ENCODE results near the gene KCNK13. TPM values are rescaled to one million over a fixed set of nuclear protein-coding genes. Genes with fewer than 3 reads are reported as not detected.

Gene KCNK13
- polyA plus RNA-seq, 1 donor (not counting 4 experiments of a cell fraction or from before 2014, with no cell fraction given), result 0.03 TPM

- no peak overlapping the region for H2AFZ ChIP-seq (ENCODE audit: control insufficient read depth, low read length)
Measured at GRCh38 chr14:90139199-90139598, 77.4 kb downstream of the KCNK13 start.

GRCh38 chr14:90140298-90140955, 78.6 kb downstream of the KCNK13 start:
- Histone ChIP-seq H3K4me2 (ENCODE audit: control insufficient read depth, extremely low read depth, insufficient read depth, low read depth, low read length) (no peak overlapping the region), H3K4me1 (ENCODE audit: control insufficient read depth, extremely low read depth, insufficient read depth, low read length) (no peaks in the 10 kb centered on the region), H3K9me1 (ENCODE audit: control insufficient read depth, extremely low read depth, insufficient read depth, low read length) (no peaks in the 10 kb centered on the region), H3K79me2 (ENCODE audit: control insufficient read depth, insufficient read depth, low read length) (no peaks in the 10 kb centered on the region), H2AFZ (ENCODE audit: control insufficient read depth, low read length) (no peak overlapping the region), H3K27ac (ENCODE audit: control insufficient read depth, insufficient read depth, low read length) (no peak overlapping the region), H3K9me3 (ENCODE audit: control insufficient read depth, low read depth, low read length) (no peaks in the 10 kb centered on the region), H3K9ac (ENCODE audit: control insufficient read depth, extremely low read depth, insufficient read depth, low read length) (no peak overlapping the region), H3K4me3 (ENCODE audit: control insufficient read depth in 2 of 3, extremely low read depth in 1 of 3, insufficient read depth in 2 of 3, low read depth in 1 of 3, low read length in 3 of 3) (no peak overlapping the region), H4K20me1 (ENCODE audit: control insufficient read depth, extremely low read depth, insufficient read depth, low read length) (no peaks in the 10 kb centered on the region), H3K36me3 (ENCODE audit: control insufficient read depth in 2 of 2, extremely low read depth in 1 of 2, insufficient read depth in 2 of 2, low read length in 2 of 2) (no peaks in the 10 kb centered on the region), H3K27me3 (ENCODE audit: control insufficient read depth, extremely low read depth, insufficient read depth, low read length) (no peaks in the 10 kb centered on the region)
- dilution Hi-C loops (cut with MboI; ENCODE audit: extremely low pct_ligation_motif_present, low sequenced_read_pairs), result no loop called here
- no peak for TF ChIP-seq EZH2 (IDR thresholded peaks at IDR 0.05; ENCODE audit: low read length)
- no peak for TF ChIP-seq CTCF (optimal IDR thresholded peaks at IDR 0.05 in 1 of 3, IDR thresholded peaks at IDR 0.05 in 1 of 3, conservative IDR thresholded peaks at IDR 0.05 in 1 of 3; ENCODE audit: extremely low read depth in 1 of 3, insufficient read depth in 2 of 3, low read length in 3 of 3)
- DNase-seq (ENCODE audit: low read depth, low spot score) (no peak), FAIRE-seq (no peak)

More at GRCh38 chr14:90139199-90139598, 77.4 kb downstream of the KCNK13 start:
- H3K4me3 ChIP-seq (ENCODE audit: control insufficient read depth in 2 of 3, extremely low read depth in 1 of 3, insufficient read depth in 2 of 3, low read depth in 1 of 3, low read length in 3 of 3), result no peak overlapping the region
- H3K27me3 ChIP-seq (ENCODE audit: control insufficient read depth, extremely low read depth, insufficient read depth, low read length), result no peaks in the 10 kb centered on the region
- FAIRE-seq (no peak), DNase-seq (ENCODE audit: low read depth, low spot score) (no peak)
- no peak for TF ChIP-seq CTCF (optimal IDR thresholded peaks at IDR 0.05 in 1 of 3, IDR thresholded peaks at IDR 0.05 in 1 of 3, conservative IDR thresholded peaks at IDR 0.05 in 1 of 3; ENCODE audit: extremely low read depth in 1 of 3, insufficient read depth in 2 of 3, low read length in 3 of 3)
- no peak for TF ChIP-seq EZH2 (IDR thresholded peaks at IDR 0.05; ENCODE audit: low read length)
- H3K4me1 ChIP-seq (ENCODE audit: control insufficient read depth, extremely low read depth, insufficient read depth, low read length), result no peaks in the 10 kb centered on the region
- no peak overlapping the region for H3K9ac ChIP-seq (ENCODE audit: control insufficient read depth, extremely low read depth, insufficient read depth, low read length)
- H3K36me3 ChIP-seq (ENCODE audit: control insufficient read depth in 2 of 2, extremely low read depth in 1 of 2, insufficient read depth in 2 of 2, low read length in 2 of 2), result no peaks in the 10 kb centered on the region
- H3K27ac ChIP-seq (ENCODE audit: control insufficient read depth, insufficient read depth, low read length), result no peak overlapping the region
- no peaks in the 10 kb centered on the region for H3K9me1 ChIP-seq (ENCODE audit: control insufficient read depth, extremely low read depth, insufficient read depth, low read length)
- no peak overlapping the region for H3K4me2 ChIP-seq (ENCODE audit: control insufficient read depth, extremely low read depth, insufficient read depth, low read depth, low read length)
- no peaks in the 10 kb centered on the region for H3K79me2 ChIP-seq (ENCODE audit: control insufficient read depth, insufficient read depth, low read length)
- H3K9me3 ChIP-seq (ENCODE audit: control insufficient read depth, low read depth, low read length), result no peaks in the 10 kb centered on the region
- H4K20me1 ChIP-seq (ENCODE audit: control insufficient read depth, extremely low read depth, insufficient read depth, low read length), result no peaks in the 10 kb centered on the region
- dilution Hi-C loops (cut with MboI; ENCODE audit: extremely low pct_ligation_motif_present, low sequenced_read_pairs), result no loop called here
